Trophoblast cell (in vitro differentiated cells and primary cell): ENCODE results near the gene EPHA1.
A peak's percentile ranks its signal among the peaks of the same experiment; 100 is the strongest.

Experiments used
- DNase-seq, 2 donors: peaks; one replicate each; pipeline ENCODE4 v3.0.0-alpha.2; 2016
- H2AFZ ChIP-seq: 2 replicates; pipeline ENCODE4 v1.6.1; 2013; ENCODE audit warnings: low read length, moderate library complexity, mild to moderate bottlenecking; ENCODE audit not compliant: insufficient read depth, poor library complexity
- H2AK5ac ChIP-seq: 2 replicates; pipeline ENCODE4 v1.6.1; 2013; ENCODE audit warnings: mild to moderate bottlenecking, low read length
- H2BK120ac ChIP-seq: 2 replicates; pipeline ENCODE4 v1.6.1; 2013; ENCODE audit warnings: low read length, mild to moderate bottlenecking, moderate library complexity; ENCODE audit not compliant: insufficient read depth, poor library complexity
- H2BK12ac ChIP-seq: 2 replicates; pipeline ENCODE4 v1.6.1; 2013; ENCODE audit warnings: mild to moderate bottlenecking, low read length, moderate library complexity
- H2BK5ac ChIP-seq: 2 replicates; pipeline ENCODE4 v1.6.1; 2013; ENCODE audit warnings: low read length, low read depth, moderate library complexity, mild to moderate bottlenecking; ENCODE audit not compliant: poor library complexity
- H3K14ac ChIP-seq: 2 replicates; pipeline ENCODE4 v1.6.1; 2013; ENCODE audit warnings: mild to moderate bottlenecking, low read length
- H3K18ac ChIP-seq: 2 replicates; pipeline ENCODE4 v1.6.1; 2013; ENCODE audit warnings: mild to moderate bottlenecking, low read length
- H3K23ac ChIP-seq: 2 replicates; pipeline ENCODE4 v1.6.1; 2013; ENCODE audit warnings: low read length
- H3K27ac ChIP-seq: 2 replicates; pipeline ENCODE4 v1.5.1; 2013; ENCODE audit warnings: low read depth, mild to moderate bottlenecking, inconsistent platforms, low read length, moderate library complexity
- H3K27me3 ChIP-seq: 2 replicates; pipeline ENCODE4 v1.6.1; 2013; ENCODE audit warnings: inconsistent platforms, mild to moderate bottlenecking, low read length, moderate library complexity; ENCODE audit not compliant: insufficient read depth
- H3K36me3 ChIP-seq, 2 experiments: 1 replicate in 1 of 2; 2 replicates in 1 of 2; pipeline ENCODE4 v1.6.1; 2013; ENCODE audit warnings: low read length in 2 of 2, mild to moderate bottlenecking in 2 of 2, moderate library complexity in 1 of 2; ENCODE audit not compliant: insufficient read depth in 2 of 2, control insufficient read depth in 1 of 2
- H3K4ac ChIP-seq: 2 replicates; pipeline ENCODE4 v1.6.1; 2013; ENCODE audit warnings: low read depth, mild to moderate bottlenecking, low read length, moderate library complexity
- H3K4me1 ChIP-seq, 2 experiments: 1 replicate in 1 of 2; 2 replicates in 1 of 2; pipeline ENCODE4 v1.6.1; 2013; ENCODE audit warnings: low read length in 2 of 2, mild to moderate bottlenecking in 2 of 2, moderate library complexity in 1 of 2; ENCODE audit not compliant: insufficient read depth in 2 of 2, control insufficient read depth in 1 of 2
- H3K4me2 ChIP-seq: 2 replicates; pipeline ENCODE4 v1.6.1; 2013; ENCODE audit warnings: inconsistent platforms, mild to moderate bottlenecking, low read length, moderate library complexity
- H3K4me3 ChIP-seq: 2 replicates; pipeline ENCODE4 v1.5.1; 2013; ENCODE audit warnings: mild to moderate bottlenecking, low read depth, low read length, inconsistent platforms
- H3K79me1 ChIP-seq: one replicate; pipeline ENCODE4 v1.6.1; 2013; ENCODE audit warnings: low read length
- H3K79me2 ChIP-seq: 2 replicates; pipeline ENCODE4 v1.6.1; 2013; ENCODE audit warnings: low read length, mild to moderate bottlenecking; ENCODE audit not compliant: control insufficient read depth, insufficient read depth, poor library complexity
- H3K9ac ChIP-seq: 2 replicates; pipeline ENCODE4 v1.6.1; 2013; ENCODE audit warnings: mild to moderate bottlenecking, low read length
- H3K9me3 ChIP-seq: 2 replicates; pipeline ENCODE4 v1.6.1; 2013; ENCODE audit warnings: low read depth, mild to moderate bottlenecking, control low read depth, inconsistent platforms, low read length; ENCODE audit not compliant: insufficient read depth
- H4K12ac ChIP-seq: 2 replicates; pipeline ENCODE4 v1.6.1; 2013; ENCODE audit warnings: low read depth, mild to moderate bottlenecking, low read length, moderate library complexity
- H4K8ac ChIP-seq: 2 replicates; pipeline ENCODE4 v1.6.1; 2013; ENCODE audit warnings: low read depth, mild to moderate bottlenecking, low read length, moderate library complexity
- H4K91ac ChIP-seq: one replicate; pipeline ENCODE4 v1.6.1; 2013; ENCODE audit warnings: low read depth, mild to moderate bottlenecking, low read length, moderate library complexity
- WGBS: extraction: QIAGEN DNeasy Blood & Tissue Kit; methylation state at CpG from one replicate; pipeline ENCODE4 v1.1.7; 2013; ENCODE audit warnings: missing lambda C conversion rate; ENCODE audit not compliant: insufficient read length, insufficient coverage; ENCODE audit errors: extremely low coverage; 5-methylcytosine and 5-hydroxymethylcytosine counted together

EPHA1 gene

DNA sequence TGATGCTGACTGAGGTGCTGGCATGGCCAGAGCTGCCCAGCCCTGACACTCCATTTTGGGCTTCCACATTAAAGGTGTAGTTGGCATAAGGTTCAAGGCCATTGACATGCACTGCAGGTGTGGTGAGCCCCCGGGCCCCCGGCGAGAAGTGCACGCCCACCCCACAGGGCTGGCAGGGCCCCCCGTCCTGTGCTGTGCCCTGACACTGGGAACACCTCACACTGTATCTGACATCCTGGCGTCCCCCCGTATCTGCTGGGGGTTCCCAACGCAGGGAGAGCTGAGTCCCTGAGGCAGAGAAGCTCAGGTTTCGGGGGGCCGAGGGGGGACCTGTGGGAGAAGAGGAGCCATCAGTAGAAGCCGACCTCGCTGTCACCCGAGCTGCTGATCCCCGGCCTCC, 10.0 kb downstream of the EPHA1 start:
- H3K27me3 ChIP-seq, result no peaks in the 10 kb centered on the region
- H3K79me2 ChIP-seq, result no peaks in the 10 kb centered on the region
- H4K91ac ChIP-seq, result no peak overlapping the region
- H3K4me1 ChIP-seq, result no peaks in the 10 kb centered on the region
- H3K14ac ChIP-seq, result no peak overlapping the region
- no peak overlapping the region for H3K4ac ChIP-seq
- no peak overlapping the region for H2BK12ac ChIP-seq
- no peak overlapping the region for H3K4me2 ChIP-seq
- no peak overlapping the region for H3K23ac ChIP-seq
- H2AK5ac ChIP-seq, result no peak overlapping the region
- no peak overlapping the region for H4K8ac ChIP-seq
- WGBS, result no CpG with 5 or more reads among the region's 14 CpGs
- peaks cover 1% of the 10 kb centered on the region for H3K9me3 ChIP-seq
- H3K9ac ChIP-seq, result no peak overlapping the region
- DNase-seq, result no peak
- H2BK5ac ChIP-seq, result no peak overlapping the region
- no peak overlapping the region for H4K12ac ChIP-seq
- no peaks in the 10 kb centered on the region for H3K79me1 ChIP-seq
- no peak overlapping the region for H2BK120ac ChIP-seq
- no peak overlapping the region for H3K4me3 ChIP-seq
- H3K18ac ChIP-seq, result no peak overlapping the region
- no peak overlapping the region for H2AFZ ChIP-seq
- H3K27ac ChIP-seq, result no peak overlapping the region
- H3K36me3 ChIP-seq, result peaks cover 64 to 72% of the 10 kb centered on the region in 2 experiments

DNA sequence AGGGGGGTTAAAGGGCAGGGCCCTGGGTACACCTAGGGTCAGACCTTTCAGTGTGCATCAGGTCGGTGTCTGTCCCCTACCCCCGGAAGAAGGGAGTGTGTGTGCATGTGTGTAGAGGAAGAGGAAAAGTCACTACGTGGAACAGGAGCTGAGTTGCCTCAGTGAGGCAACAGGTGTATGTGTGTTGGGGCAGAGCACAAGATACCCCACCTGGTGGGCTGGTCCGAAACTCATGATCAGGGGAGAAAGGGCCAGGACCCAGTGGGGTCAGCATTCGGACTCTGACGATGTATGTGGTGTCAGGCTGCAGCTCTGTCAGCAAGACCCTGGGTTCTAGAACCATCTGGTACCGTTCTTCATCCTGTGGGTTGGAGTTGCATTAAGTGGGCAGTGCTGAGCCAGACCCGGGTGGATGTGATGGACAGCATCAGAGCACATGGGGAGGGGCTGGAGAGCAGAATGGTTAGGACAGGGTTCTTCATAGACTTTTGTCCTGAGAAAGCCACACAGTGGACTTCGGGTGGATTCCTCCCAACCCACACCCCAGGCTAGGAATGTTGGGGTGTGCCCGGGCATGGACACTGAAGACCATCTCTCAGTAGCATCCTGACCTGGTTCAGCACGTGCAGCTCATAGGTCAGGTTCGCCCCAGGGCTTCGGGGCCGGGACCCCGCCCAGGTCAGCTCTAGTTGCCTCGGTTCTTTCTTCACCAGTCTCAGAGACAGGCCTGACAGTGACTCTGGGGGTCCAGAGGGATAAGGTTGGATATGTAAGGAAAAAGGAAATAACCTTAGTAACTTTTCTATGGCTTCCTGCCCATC, 10.7 kb downstream of the EPHA1 start:
- Histone ChIP-seq H3K4me2 (no peak overlapping the region), H4K91ac (no peak overlapping the region), H4K12ac (no peak overlapping the region), H3K4me3 (no peak overlapping the region), H4K8ac (no peak overlapping the region), H3K9ac (no peak overlapping the region), H3K79me2 (no peaks in the 10 kb centered on the region), H3K4ac (no peak overlapping the region), H3K4me1 (no peaks in the 10 kb centered on the region), H3K27ac (no peak overlapping the region), H2AFZ (no peak overlapping the region), H2BK12ac (no peak overlapping the region), H3K14ac (no peak overlapping the region), H3K36me3 (peaks cover 71 to 79% of the 10 kb centered on the region in 2 experiments), H2BK120ac (no peak overlapping the region), H2AK5ac (no peak overlapping the region), H2BK5ac (no peak overlapping the region), H3K18ac (no peak overlapping the region), H3K9me3 (peaks cover 1% of the 10 kb centered on the region), H3K23ac (no peak overlapping the region), H3K79me1 (no peaks in the 10 kb centered on the region), H3K27me3 (no peaks in the 10 kb centered on the region)
- no CpG with 5 or more reads among the region's 16 CpGs for WGBS
- DNase-seq, result no peak

DNA sequence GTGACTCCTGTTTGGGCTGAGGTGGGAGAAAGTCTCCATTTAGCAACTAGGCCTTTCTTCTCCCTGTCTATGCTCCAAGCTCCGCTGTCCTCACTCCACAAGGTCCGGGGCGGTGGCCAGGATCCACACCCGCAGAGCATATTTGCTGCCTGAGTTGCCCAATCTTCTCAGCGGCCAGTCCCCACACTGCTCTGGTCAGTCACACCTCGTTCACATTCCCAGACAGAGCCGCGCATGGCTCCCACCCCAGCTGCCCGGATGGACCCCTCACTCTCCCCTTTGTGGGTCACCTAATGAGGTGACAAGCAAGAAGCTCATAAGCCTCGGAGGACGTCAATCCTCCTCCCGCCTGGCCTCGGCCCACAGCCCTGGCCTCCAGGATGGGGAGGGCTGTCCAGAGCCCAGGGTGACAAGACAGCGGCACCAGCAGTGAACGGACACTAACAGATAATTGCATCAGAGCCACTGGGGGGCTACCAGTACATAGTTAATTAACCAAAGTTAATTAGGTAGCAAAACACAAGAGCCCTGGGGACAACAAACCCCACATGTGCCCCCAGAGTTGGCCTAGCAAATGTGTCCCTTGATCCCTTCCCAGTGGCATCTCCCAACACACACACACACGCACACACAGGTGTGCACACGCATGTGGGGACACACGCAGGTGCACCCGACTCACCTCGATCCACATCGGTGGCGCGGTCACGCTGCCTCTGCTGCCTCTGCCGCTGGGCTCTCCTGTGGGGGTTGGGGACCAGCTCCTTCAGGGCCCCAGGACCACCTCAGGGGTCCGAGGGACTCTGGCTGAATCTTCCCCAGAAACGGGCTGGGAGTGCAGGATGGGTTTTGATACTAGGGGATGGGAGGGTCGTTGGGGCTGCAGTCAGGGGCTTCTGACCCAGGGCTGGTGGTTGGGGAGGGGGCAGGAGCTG, 11.8 kb downstream of the EPHA1 start:
- Histone ChIP-seq H3K23ac (no peak overlapping the region), H2AFZ (no peak overlapping the region), H3K18ac (no peak overlapping the region), H3K36me3 (peaks cover 77 to 84% of the 10 kb centered on the region in 2 experiments), H2AK5ac (no peak overlapping the region), H3K4ac (no peak overlapping the region), H3K14ac (no peak overlapping the region), H4K8ac (no peak overlapping the region), H4K12ac (no peak overlapping the region), H2BK12ac (no peak overlapping the region), H2BK120ac (no peak overlapping the region), H3K9me3 (peaks cover 1% of the 10 kb centered on the region), H3K9ac (no peak overlapping the region), H3K4me3 (no peak overlapping the region), H3K4me2 (no peak overlapping the region), H4K91ac (no peak overlapping the region), H3K27me3 (no peaks in the 10 kb centered on the region), H2BK5ac (no peak overlapping the region), H3K79me2 (no peaks in the 10 kb centered on the region), H3K79me1 (no peaks in the 10 kb centered on the region), H3K27ac (no peak overlapping the region), H3K4me1 (peaks cover 0 to 2% of the 10 kb centered on the region in 2 experiments)
- DNase-seq, result peak; percentile 62 to 77
- WGBS, result no CpG with 5 or more reads among the region's 28 CpGs

DNA sequence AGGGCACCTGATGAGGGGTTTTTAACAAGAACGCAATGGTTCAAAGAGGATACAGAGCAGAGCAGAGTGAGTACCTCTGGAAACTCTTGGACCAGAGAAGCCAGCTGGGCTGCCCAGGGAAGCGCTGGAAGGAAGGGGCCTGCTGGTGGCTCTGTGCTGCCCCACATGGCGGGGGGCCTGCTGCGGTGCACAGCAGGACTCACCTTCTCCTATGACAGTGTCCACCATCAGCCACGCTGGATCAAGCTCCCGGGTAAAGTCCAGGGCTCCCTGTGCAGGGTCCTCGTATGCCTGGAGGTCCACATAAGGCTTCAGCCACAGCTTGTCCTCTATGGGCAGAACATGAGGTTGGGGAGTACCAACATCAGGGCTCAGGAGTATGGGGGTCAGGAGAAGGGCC, 12.5 kb downstream of the EPHA1 start:
- Histone ChIP-seq H2BK12ac (no peak overlapping the region), H3K27ac (no peak overlapping the region), H3K36me3 (peaks cover 80 to 87% of the 10 kb centered on the region in 2 experiments), H3K27me3 (no peaks in the 10 kb centered on the region), H4K91ac (no peak overlapping the region), H2AK5ac (no peak overlapping the region), H3K23ac (no peak overlapping the region), H3K4ac (no peak overlapping the region), H4K8ac (no peak overlapping the region), H3K18ac (no peak overlapping the region), H3K4me2 (no peak overlapping the region), H3K79me1 (no peaks in the 10 kb centered on the region), H3K4me1 (peaks cover 0 to 9% of the 10 kb centered on the region in 2 experiments), H3K14ac (no peak overlapping the region), H2BK5ac (no peak overlapping the region), H3K79me2 (no peaks in the 10 kb centered on the region), H3K9me3 (peaks cover 1% of the 10 kb centered on the region), H2BK120ac (no peak overlapping the region), H2AFZ (no peak overlapping the region), H3K9ac (no peak overlapping the region), H3K4me3 (no peak overlapping the region), H4K12ac (no peak overlapping the region)
- no peak for DNase-seq
- WGBS, result no CpG with 5 or more reads among the region's 7 CpGs
